ENCODE data around the gene PCNX1.

The PCNX1 gene

DNA sequence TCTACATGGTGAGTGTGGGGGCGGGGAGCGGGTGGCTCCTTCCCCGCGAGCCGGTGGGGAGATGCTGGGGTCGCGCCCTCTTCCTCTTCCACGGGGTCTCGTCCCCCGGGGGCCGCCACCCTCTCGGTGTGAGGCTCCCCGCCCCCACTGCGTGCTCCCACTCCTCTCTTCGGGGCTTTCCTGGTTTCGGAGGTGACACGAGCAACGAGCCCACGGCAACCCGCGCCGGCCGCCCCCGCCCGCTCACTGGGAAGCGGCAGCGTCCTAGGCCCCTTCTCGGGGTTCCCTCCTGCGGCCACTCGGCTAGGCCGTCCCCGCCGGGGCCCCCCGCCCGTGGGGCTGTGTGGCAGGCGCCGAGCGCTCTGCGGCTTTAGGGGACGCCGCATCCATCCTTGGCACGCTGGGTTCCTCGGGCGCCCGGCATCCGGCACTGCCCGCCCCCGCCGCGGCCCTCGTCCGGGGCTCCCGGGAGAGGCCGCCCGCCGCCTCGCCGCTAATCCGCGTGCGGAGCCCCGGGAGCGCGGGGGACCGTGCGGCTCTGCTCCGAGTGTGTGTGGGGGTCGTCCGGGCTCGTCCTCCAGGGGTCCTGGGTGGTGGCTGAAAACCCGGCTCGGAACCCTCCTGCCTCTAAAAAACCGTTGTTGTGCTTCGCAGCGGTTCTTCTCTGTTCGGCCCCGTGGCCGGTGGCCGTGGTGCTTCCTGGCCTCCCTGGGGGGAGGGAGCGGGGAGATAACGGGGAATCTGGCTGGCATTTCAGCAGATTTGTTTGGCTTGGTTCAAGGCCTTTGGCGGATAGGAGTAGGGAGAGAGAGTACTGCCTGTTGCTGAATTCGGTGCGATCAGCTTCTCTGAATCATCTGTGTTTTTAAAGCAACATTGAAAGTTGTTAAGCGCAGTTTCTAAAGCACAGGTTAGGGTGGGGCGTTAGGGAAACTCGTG, 1.0 kb downstream of the PCNX1 start:
- DNase-seq (ENCODE audit: low read depth) = peak; percentile 53
- TF ChIP-seq, protein P1, sequence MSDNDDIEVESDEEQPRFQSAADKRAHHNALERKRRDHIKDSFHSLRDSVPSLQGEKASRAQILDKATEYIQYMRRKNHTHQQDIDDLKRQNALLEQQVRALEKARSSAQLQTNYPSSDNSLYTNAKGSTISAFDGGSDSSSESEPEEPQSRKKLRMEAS (IDR thresholded peaks at IDR 0.05; ENCODE audit: low read depth, low read length) = no peak
- TF ChIP-seq POLR2A (IDR thresholded peaks at IDR 0.05; ENCODE audit: extremely low read depth, insufficient read length) (no peak), MYC (IDR thresholded peaks at IDR 0.05; ENCODE audit: low read depth, low read length) (peak; percentile 13; the same call in 1 of the 2 replicates)
- TF ChIP-seq, protein P2, sequence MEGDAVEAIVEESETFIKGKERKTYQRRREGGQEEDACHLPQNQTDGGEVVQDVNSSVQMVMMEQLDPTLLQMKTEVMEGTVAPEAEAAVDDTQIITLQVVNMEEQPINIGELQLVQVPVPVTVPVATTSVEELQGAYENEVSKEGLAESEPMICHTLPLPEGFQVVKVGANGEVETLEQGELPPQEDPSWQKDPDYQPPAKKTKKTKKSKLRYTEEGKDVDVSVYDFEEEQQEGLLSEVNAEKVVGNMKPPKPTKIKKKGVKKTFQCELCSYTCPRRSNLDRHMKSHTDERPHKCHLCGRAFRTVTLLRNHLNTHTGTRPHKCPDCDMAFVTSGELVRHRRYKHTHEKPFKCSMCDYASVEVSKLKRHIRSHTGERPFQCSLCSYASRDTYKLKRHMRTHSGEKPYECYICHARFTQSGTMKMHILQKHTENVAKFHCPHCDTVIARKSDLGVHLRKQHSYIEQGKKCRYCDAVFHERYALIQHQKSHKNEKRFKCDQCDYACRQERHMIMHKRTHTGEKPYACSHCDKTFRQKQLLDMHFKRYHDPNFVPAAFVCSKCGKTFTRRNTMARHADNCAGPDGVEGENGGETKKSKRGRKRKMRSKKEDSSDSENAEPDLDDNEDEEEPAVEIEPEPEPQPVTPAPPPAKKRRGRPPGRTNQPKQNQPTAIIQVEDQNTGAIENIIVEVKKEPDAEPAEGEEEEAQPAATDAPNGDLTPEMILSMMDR (IDR thresholded peaks at IDR 0.05; ENCODE audit: low read depth, low read length) = no peak
- H3K4me3 ChIP-seq (ENCODE audit: low read depth, low read length) = peak overlapping the region; percentile 87

DNA sequence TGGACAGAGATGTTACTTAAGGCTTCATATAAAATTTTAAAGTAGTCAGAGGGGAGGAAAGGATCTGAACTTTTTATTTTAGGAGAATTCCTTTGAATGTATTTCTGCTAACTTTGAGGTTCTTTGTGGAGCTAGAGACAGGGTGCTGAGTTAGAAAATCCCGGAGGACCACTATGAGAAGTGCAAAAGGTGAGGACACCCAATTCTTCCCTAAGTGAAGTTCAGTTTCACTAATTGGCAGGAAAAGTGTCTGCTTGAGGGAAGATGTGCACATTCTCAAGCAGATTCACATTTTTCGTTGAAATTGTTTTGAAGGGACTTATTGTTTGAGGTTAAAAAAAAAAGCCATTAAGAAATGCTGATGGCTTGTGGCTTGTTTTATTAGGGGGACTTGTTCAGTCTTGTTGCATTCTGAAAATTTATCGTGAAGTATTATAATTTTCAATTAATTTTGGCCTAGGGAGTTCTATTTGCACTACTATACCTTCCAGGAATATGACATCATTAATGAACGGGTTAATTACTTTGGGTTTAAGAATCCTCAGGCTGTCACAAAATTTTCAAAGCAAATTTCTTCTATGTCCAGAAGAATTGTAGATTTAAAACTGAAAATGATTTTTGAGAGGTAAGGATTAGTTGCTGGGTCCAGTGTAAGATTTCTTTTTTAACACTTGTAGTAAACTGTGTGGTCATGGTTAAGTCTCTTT, 1.8 kb downstream of the PCNX1 start:
- peak overlapping the region; percentile 87 for H3K4me3 ChIP-seq (ENCODE audit: low read depth, low read length)
- DNase-seq (ENCODE audit: low read depth) = no peak
- TF ChIP-seq MYC (IDR thresholded peaks at IDR 0.05; ENCODE audit: low read depth, low read length) = no peak
- TF ChIP-seq, protein P2 (IDR thresholded peaks at IDR 0.05; ENCODE audit: low read depth, low read length) = no peak
- TF ChIP-seq POLR2A (IDR thresholded peaks at IDR 0.05; ENCODE audit: extremely low read depth, insufficient read length) = no peak
- TF ChIP-seq, protein P1 (IDR thresholded peaks at IDR 0.05; ENCODE audit: low read depth, low read length) = no peak

DNA sequence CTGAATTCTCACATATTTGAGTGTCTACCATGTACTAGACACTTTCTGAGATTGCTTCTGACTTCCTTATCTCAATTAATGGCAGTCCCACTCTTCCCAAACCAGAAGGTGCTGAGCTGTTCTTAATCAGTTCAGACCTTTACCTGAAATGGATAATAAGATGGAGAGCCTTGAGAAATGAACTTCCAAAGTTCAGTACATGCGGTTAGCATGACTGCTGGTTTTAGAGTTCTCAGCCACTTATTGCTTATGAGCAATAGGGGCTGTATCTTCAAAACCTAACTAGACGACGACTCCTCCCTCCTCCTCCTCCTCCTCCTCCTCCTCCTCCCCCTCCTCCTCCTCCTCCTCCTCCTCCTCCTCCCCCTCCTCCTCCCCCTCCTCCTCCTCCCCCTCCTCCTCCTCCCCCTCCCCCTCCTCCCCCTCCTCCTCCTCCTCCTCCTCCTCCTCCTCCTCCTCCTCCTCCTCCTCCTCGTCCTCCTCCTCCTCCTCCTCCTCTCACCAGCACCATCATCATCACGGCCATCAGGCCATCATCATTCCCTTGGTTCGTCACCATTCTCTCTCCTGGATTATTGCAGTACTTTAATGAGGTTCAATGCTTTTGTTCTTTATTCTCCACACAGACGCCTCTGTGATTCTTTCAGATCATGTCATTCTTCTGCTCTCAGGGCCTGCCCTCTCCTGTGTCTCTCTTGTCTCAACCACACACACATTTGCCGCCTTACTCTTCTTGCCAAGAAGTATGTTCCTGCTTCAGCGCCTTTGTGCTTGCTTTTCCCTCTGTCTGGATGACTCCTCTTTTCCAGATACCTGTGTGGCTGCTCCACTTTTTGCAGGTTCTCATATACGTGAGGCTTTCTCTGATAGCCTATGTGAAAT, 2.7 kb downstream of the PCNX1 start:
- peak; percentile 49 for DNase-seq (ENCODE audit: low read depth)
- TF ChIP-seq POLR2A (IDR thresholded peaks at IDR 0.05; ENCODE audit: extremely low read depth, insufficient read length) (no peak), MYC (IDR thresholded peaks at IDR 0.05; ENCODE audit: low read depth, low read length) (no peak)
- TF ChIP-seq, protein P2 (IDR thresholded peaks at IDR 0.05; ENCODE audit: low read depth, low read length) = no peak
- TF ChIP-seq, protein P1 (IDR thresholded peaks at IDR 0.05; ENCODE audit: low read depth, low read length) = no peak
- H3K4me3 ChIP-seq (ENCODE audit: low read depth, low read length) = peak overlapping the region; percentile 87

DNA sequence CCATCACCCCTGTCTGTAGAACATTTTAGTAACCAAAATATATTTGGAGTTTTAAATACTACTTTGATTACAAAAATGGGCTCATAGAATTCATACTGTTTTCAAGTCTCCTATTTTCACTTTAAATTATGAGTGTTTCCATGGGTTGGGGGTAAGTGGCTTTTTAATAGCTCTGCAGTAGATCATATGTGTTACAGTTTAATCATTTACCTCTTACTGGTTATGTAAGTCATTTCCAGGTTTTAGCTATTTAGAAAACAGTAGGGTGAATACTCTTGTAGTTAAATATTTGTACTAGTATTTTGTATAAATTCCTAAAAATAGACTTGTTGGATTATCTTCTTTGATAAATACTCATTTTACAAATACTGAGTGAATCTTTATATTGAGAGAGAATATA, 8.2 kb downstream of the PCNX1 start:
- H3K4me3 ChIP-seq (ENCODE audit: low read depth, low read length) = no peak overlapping the region
- DNase-seq (ENCODE audit: low read depth) = no peak
- TF ChIP-seq, protein P2 (IDR thresholded peaks at IDR 0.05; ENCODE audit: low read depth, low read length) = no peak
- TF ChIP-seq MYC (IDR thresholded peaks at IDR 0.05; ENCODE audit: low read depth, low read length) = no peak
- TF ChIP-seq POLR2A (IDR thresholded peaks at IDR 0.05; ENCODE audit: extremely low read depth, insufficient read length) = no peak
- TF ChIP-seq, protein P1 (IDR thresholded peaks at IDR 0.05; ENCODE audit: low read depth, low read length) = no peak

DNA sequence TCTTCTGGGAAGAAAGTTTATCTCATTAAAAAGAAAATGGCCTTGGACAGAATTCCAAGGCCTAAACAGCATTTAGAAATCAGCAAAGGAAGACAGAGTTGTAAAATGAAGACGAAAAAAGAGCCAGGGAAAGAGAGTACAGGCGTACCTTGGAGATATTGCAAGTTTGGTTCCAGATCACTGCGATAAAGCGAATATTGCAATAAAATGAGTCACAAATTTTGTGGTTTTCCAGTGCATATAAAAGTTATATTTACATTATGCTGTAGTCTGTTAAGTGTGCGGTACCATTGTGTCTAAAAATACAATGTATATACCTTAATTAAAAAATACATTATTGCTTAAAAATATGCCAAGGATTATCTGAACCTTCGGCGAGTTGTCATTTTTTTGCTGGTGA, 9.0 kb downstream of the PCNX1 start:
- TF ChIP-seq MYC (IDR thresholded peaks at IDR 0.05; ENCODE audit: low read depth, low read length) (no peak), POLR2A (IDR thresholded peaks at IDR 0.05; ENCODE audit: extremely low read depth, insufficient read length) (no peak)
- TF ChIP-seq, protein P1 (IDR thresholded peaks at IDR 0.05; ENCODE audit: low read depth, low read length) = no peak
- TF ChIP-seq, protein P2 (IDR thresholded peaks at IDR 0.05; ENCODE audit: low read depth, low read length) = no peak
- no peak for DNase-seq (ENCODE audit: low read depth)
- H3K4me3 ChIP-seq (ENCODE audit: low read depth, low read length) = no peak overlapping the region
